ENCODE results near the gene TUG1. TPM values are rescaled to one million over a fixed set of nuclear protein-coding genes. Genes with fewer than 3 reads are reported as not detected.

Gene TUG1
- total RNA-seq, 1 experiment from 2014 or later: 25.7 TPM

GRCh38 chr22:31001124-31001770 lies 32.2 kb downstream of the TUG1 start:
- DNase-seq (ENCODE audit: low spot score): no peak

GRCh38 chr22:31005535-31005934 lies 36.5 kb downstream of the TUG1 start:
- DNase-seq (ENCODE audit: low spot score): no peak

DNA sequence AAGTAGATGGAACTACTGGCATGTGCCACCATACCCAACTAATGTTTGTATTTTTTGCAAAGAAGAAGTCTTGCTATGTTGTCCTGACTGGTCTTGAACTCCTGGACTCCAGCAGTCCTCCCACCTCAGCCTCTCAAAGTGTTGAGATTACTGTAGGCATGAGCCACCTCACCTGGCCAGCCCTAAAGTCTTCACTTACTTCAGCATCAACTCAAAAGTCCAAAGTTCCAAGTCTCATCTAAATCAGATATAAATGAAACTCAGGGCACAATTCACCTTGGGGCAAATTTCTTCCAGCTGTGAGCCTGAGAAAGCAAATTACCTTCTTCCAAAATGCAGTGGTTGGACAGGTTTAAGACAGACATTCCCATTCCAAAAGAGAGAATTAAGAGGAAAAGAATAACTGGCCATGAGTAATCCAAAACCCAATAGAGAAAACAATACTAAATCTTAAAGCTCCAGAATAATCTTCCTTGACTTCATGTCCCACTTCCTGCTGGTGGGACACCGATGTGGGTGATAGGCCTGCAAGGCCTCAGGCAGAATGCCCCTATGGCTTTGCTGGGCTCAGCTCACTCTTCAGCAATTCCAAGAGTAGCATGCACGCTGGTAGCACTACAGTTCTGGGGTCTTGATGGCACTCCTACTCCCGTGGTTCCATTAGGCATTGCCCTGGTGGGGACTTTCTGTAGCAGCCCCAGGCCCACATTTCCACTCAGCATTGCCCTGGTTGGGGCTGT lies 50.3 kb downstream of the TUG1 start:
- no peak for DNase-seq (ENCODE audit: low spot score)

DNA sequence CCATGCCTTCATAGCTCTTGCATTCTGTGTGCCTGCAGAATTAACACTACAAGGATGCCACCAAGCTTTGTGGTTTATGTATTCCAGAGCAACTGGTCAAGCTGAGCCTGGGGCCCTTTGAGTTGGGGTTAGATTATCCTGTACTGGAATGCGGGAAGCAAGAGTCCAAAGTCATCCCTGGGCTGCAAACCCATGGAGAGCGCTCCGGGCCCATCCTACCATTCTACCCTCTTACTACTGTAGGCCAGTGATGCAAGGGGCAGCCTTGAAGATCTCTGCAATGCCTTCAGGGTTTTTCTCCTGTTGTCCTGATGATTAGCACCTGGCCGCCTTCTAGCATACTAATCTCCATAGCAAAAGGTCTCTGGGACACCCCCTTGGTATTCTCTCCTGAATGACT lies 51.3 kb downstream of the TUG1 start:
- no peak for DNase-seq (ENCODE audit: low spot score)

- no peak for DNase-seq (ENCODE audit: low spot score)
Measured at GRCh38 chr22:31022516-31022915, 53.5 kb downstream of the TUG1 start.

Small RNAs within 50 kb of the gene (small RNA-seq; reads per million reads assigned to genes)
- gene RF01892: not detected

Other genes with a start within 250 kb of the TUG1 start
- 22.9 and 25.2 TPM in 2 replicates for gene MORC2, start 491 bp upstream of the TUG1 start, total RNA-seq (2014; rRNA removed; shearing (Covaris generic))
- gene SMTN, start 112.1 kb downstream of the TUG1 start, total RNA-seq (2014; rRNA removed; shearing (Covaris generic)): 76.5 and 80.4 TPM in 2 replicates
- 0.64 and 1.6 TPM in 2 replicates for gene SELENOM, start 138.3 kb downstream of the TUG1 start, total RNA-seq (2014; rRNA removed; shearing (Covaris generic))
- 1.8 TPM in 2 replicates for gene INPP5J, start 153.7 kb downstream of the TUG1 start, total RNA-seq (2014; rRNA removed; shearing (Covaris generic))
- gene PLA2G3, start 171.2 kb downstream of the TUG1 start, total RNA-seq (2014; rRNA removed; shearing (Covaris generic)): not detected in 2 replicates
- gene RNF185, start 190.9 kb downstream of the TUG1 start, total RNA-seq (2014; rRNA removed; shearing (Covaris generic)): 10.7 and 13.4 TPM in 2 replicates
- gene LIMK2, start 243.0 kb downstream of the TUG1 start, total RNA-seq (2014; rRNA removed; shearing (Covaris generic)): 24.4 and 28.4 TPM in 2 replicates

Measured in HT-29 (cell line).